CD4-positive, alpha-beta T cell treated with Interleukin-4 for 1 hour (primary cell): ENCODE data around the gene DPP4.
"Not testable (repeated sequence)": the region's sequence is repeated elsewhere in the genome, so short reads cannot be mapped to it uniquely, and the experiment has no call there.

ENCODE experiments used
- DNase-seq, 2 donors: peaks; one replicate each; pipeline ENCODE4 v3.0.0-alpha.2; 2020 to 2022

DPP4 gene

GRCh38 chr2:161987311-161987710 is 86.7 kb downstream of the DPP4 start:
- no peak for DNase-seq

- DNase-seq, result no peak
Observed at GRCh38 chr2:161983866-161984265, 90.1 kb downstream of the DPP4 start.

- DNase-seq, result no peak
Observed at GRCh38 chr2:161983331-161983651, 90.7 kb downstream of the DPP4 start.

- DNase-seq, result no peak
Observed at GRCh38 chr2:161982548-161983330, 91.3 kb downstream of the DPP4 start.

GRCh38 chr2:161981679-161982250 is 92.2 kb downstream of the DPP4 start:
- no peak for DNase-seq

GRCh38 chr2:161980976-161981375 is 93.0 kb downstream of the DPP4 start:
- no peak for DNase-seq

- DNase-seq, result no peak
Observed at GRCh38 chr2:161979490-161979889, 94.5 kb downstream of the DPP4 start.

- DNase-seq, result not testable (repeated sequence)
Observed at GRCh38 chr2:161977926-161978325, 96.1 kb downstream of the DPP4 start.

GRCh38 chr2:161976917-161977316 is 97.1 kb downstream of the DPP4 start:
- DNase-seq, result no peak

GRCh38 chr2:161976295-161976694 is 97.7 kb downstream of the DPP4 start:
- DNase-seq, result no peak

GRCh38 chr2:161975813-161976160 is 98.2 kb downstream of the DPP4 start:
- no peak for DNase-seq

GRCh38 chr2:161975062-161975812 is 98.8 kb downstream of the DPP4 start:
- DNase-seq, result no peak

GRCh38 chr2:161974461-161974860 is 99.6 kb downstream of the DPP4 start:
- DNase-seq, result no peak

- DNase-seq, result no peak
Observed at GRCh38 chr2:161972866-161973265, 101.1 kb downstream of the DPP4 start.

GRCh38 chr2:161972232-161972631 is 101.8 kb downstream of the DPP4 start:
- DNase-seq, result no peak

GRCh38 chr2:161971551-161971950 is 102.5 kb downstream of the DPP4 start:
- DNase-seq, result no peak

GRCh38 chr2:161969159-161969558 is 104.9 kb downstream of the DPP4 start:
- no peak for DNase-seq

GRCh38 chr2:161965994-161966393 is 108.0 kb downstream of the DPP4 start:
- DNase-seq, result peak in 1 of 2 donors; percentile 8

- no peak for DNase-seq
Observed at GRCh38 chr2:161964160-161964559, 109.9 kb downstream of the DPP4 start.

GRCh38 chr2:161962160-161962559 is 111.9 kb downstream of the DPP4 start:
- no peak for DNase-seq

- no peak for DNase-seq
Observed at GRCh38 chr2:161961061-161961460, 113.0 kb downstream of the DPP4 start.

- peak in 1 of 2 donors; percentile 55 for DNase-seq
Observed at GRCh38 chr2:161956738-161957137, 117.3 kb downstream of the DPP4 start.

- no peak for DNase-seq
Observed at GRCh38 chr2:161955211-161955610, 118.8 kb downstream of the DPP4 start.

- DNase-seq, result peak; percentile 18 to 68
Observed at GRCh38 chr2:161954103-161954502, 119.9 kb downstream of the DPP4 start.
